HepG2 (cell line): ENCODE results near the gene CLEC18A. TPM values are rescaled to one million over a fixed set of nuclear protein-coding genes. Genes with fewer than 3 reads are reported as not detected.

Experiments
- ATAC-seq: fragments of 200-7000 bp; cut with Tn5 transposase; 3 replicates; pipeline ENCODE4 v1.9.1; 2020; ENCODE audit warnings: mild to moderate bottlenecking, moderate library complexity
- BruUV-seq: library from RNA; stranded (reverse); fragments of 400-500 nt; replicated peaks from 2 replicates; lab custom pipeline; 2021; lab: Mats Ljungman, UMichigan
- CTCF ChIA-PET: fragments of 300-600 bp; formaldehyde crosslinking; extraction: SDS; loops from one replicate; lab custom pipeline; 2021; ENCODE audit warnings: low total read pairs, inconsistent platforms, low intra/inter-chr PET ratio; lab: Yijun Ruan, JAX
- POLR2A ChIA-PET: fragments of 350-600 bp; sonication (Branson Sonifier 250); formaldehyde crosslinking; loops from one replicate; lab custom pipeline; 2020; ENCODE audit warnings: antibody characterized with exemption, inconsistent platforms; lab: Yijun Ruan, JAX
- DNase-seq: peaks from one replicate; pipeline ENCODE4 v3.0.0-alpha.2; 2015; ENCODE audit warnings: low spot score
- FAIRE-seq: peaks from 3 replicates; lab custom pipeline; 2011; peaks lifted over from hg19 to GRCh38; lab: Jason Lieb, UNC
- H2AFZ ChIP-seq: one replicate; pipeline ENCODE4 v1.6.1; 2011; ENCODE audit warnings: low read length, inconsistent platforms
- H3K27ac ChIP-seq: fragments of 300-600 bp; 3 replicates; pipeline ENCODE4 v1.8.0; 2011; ENCODE audit warnings: mixed run types, mild to moderate bottlenecking, mixed read lengths, low read length, inconsistent platforms; ENCODE audit not compliant: insufficient read depth; ENCODE audit errors: extremely low read length
- H3K27me3 ChIP-seq, 2 experiments: fragments of 200-600 bp in 1 of 2; 2 replicates in 1 of 2; 3 replicates in 1 of 2; pipeline versions ENCODE4 v1.6.0 to v1.8.0; 2011; ENCODE audit warnings: low read length in 2 of 2, mild to moderate bottlenecking in 2 of 2, moderate library complexity in 2 of 2, inconsistent platforms in 1 of 2; ENCODE audit not compliant: insufficient read depth in 2 of 2, control insufficient read depth in 1 of 2
- H3K36me3 ChIP-seq, 2 experiments: fragments of 200-600 bp in 1 of 2; replicated peaks in 1 of 2; 2 replicates in 1 of 2; 3 replicates in 1 of 2; pipeline versions ENCODE4 v1.5.1 to v1.8.0; 2011; ENCODE audit warnings: low read length in 2 of 2, inconsistent platforms in 1 of 2; ENCODE audit not compliant: insufficient read depth in 2 of 2, control insufficient read depth in 1 of 2
- H3K4me1 ChIP-seq: 2 replicates; pipeline ENCODE4 v1.5.1; 2012; ENCODE audit warnings: low read length, inconsistent platforms; ENCODE audit not compliant: insufficient read depth
- H3K4me2 ChIP-seq: 2 replicates; pipeline ENCODE4 v1.6.0; 2011; ENCODE audit warnings: low read depth, low read length, inconsistent platforms
- H3K4me3 ChIP-seq, 3 experiments: fragments of 200-600 bp in 1 of 3; sonication (generic), shearing (Covaris generic) in 1 of 3; replicated peaks in 1 of 3; 2 replicates each; pipeline ENCODE4 v1.5.1; 2011 to 2016; ENCODE audit warnings: low read length in 3 of 3, inconsistent platforms in 2 of 3, low read depth in 2 of 3, mild to moderate bottlenecking in 2 of 3, control low read depth in 1 of 3, mixed read lengths in 1 of 3; ENCODE audit not compliant: insufficient read depth in 1 of 3
- H3K79me2 ChIP-seq: one replicate; pipeline ENCODE4 v1.6.1; 2011; ENCODE audit warnings: low read length, inconsistent platforms; ENCODE audit not compliant: insufficient read depth
- H3K9ac ChIP-seq: 2 replicates; pipeline ENCODE4 v1.6.0; 2011; ENCODE audit warnings: mild to moderate bottlenecking, low read depth, low read length, inconsistent platforms; ENCODE audit not compliant: insufficient read depth
- H3K9me3 ChIP-seq: 2 replicates; pipeline ENCODE4 v1.5.1; 2012; ENCODE audit warnings: mild to moderate bottlenecking, low read length
- H4K20me1 ChIP-seq: 2 replicates; pipeline ENCODE4 v1.6.0; 2011; ENCODE audit warnings: inconsistent platforms, mild to moderate bottlenecking, low read length, moderate library complexity; ENCODE audit not compliant: insufficient read depth
- ESRRA ChIP-seq: sonication (generic); formaldehyde crosslinking; IDR thresholded peaks from 2 replicates; pipeline ENCODE4 v1.5.1; 2020; ENCODE audit warnings: mild to moderate bottlenecking, low read depth, missing genetic modification reagents
- HNRNPK ChIP-seq: fragments of 200-400 bp; formaldehyde crosslinking; IDR thresholded peaks from 2 replicates; pipeline ENCODE4 v1.6.1; 2018; ENCODE audit warnings: low read length, low read depth, moderate library complexity, mild to moderate bottlenecking; ENCODE audit not compliant: poor library complexity, severe bottlenecking
- WGBS: methylation state at CpG from one replicate; pipeline ENCODE4 v1.1.6; 2017; ENCODE audit warnings: low lambda C conversion rate; 5-methylcytosine and 5-hydroxymethylcytosine counted together
- in situ Hi-C: cut with HindIII; loops from 2 replicates; pipeline ENCODE4 v1.10.0; 2017; ENCODE audit warnings: low pct_unique_long_range_greater_than_20kb; ENCODE audit not compliant: extremely low pct_ligation_motif_present
- intact Hi-C: fragments of 100-400 bp; cut with micrococcal nuclease; formaldehyde crosslinking; loops from one replicate; pipeline ENCODE4 v1.10.0; 2022; ENCODE audit not compliant: unreplicated experiment
- polyA plus RNA-seq, 8 experiments: library from polyadenylated mRNA; depleted of rRNA in 3 of 8; stranded (reverse) in 7 of 8; unstranded in 1 of 8; fragments of >200 nt; fragmentation: Illumina TruSeq in 4 of 8; extraction: Trizol in 4 of 8; gene quantifications; 2 replicates each; pipeline versions ENCODE4 v1.2.1 to v1.2.3, GENCODE V29; 2011 to 2016; ENCODE audit warnings: low read depth in 4 of 8, missing spikeins in 1 of 8, mixed read lengths in 1 of 8; ENCODE audit not compliant: insufficient read depth in 1 of 8
- total RNA-seq, 5 experiments: library from RNA; depleted of rRNA; stranded (reverse); fragments of >200 nt; fragmentation: Illumina TruSeq; extraction: Trizol; gene quantifications; 2 replicates each; pipeline ENCODE4 v1.2.3, GENCODE V29; 2016; ENCODE audit warnings: low read depth in 1 of 5
- TF ChIP-seq, protein P1 (sequence below): sonication (generic); formaldehyde crosslinking; IDR thresholded peaks from 2 replicates; pipeline ENCODE4 v1.4.0; 2020; ENCODE audit warnings: missing genetic modification reagents, borderline replicate concordance

CLEC18A gene
- total and polyA plus RNA-seq, 2 of the 13 experiments (the other 11 are each of a cell fraction or from before 2014, with no cell fraction given) = 0.22 to 0.42 TPM

DNA sequence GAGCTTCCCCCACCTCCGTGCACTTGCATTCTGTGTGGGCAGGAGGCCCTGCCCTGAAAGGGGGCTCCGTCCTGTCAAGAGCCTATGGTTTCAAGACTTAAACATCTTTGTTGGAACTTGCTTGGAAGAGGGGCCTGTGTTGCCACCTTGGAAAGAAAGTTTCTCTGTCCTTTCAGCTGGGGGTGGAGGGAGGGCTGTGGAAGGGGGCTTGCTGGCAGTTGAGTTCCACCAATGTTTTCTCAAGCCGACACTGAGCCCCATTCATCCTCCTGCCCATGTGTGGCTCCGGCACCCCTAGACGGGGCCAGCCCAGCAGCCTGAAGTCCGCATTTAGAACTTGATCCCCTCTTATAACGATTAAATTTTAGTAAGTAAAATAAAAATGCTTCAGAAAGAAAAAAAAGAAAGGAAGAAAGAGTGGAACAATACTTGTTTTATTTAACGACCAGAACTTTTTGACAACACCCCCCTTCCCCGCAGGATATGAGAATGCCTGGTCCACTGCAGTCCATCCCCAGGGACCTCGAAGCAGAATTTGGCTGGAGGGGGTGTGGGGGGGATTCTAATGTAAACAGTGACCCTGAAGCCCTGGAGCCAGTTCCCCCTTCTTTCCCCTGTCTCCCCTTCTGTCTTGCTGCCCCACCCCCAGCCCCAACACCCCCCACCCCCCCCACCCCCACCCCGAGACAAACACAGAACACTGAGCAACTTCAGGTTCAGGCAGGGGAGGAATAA lies 26.9 kb upstream of the CLEC18A start:
- ATAC-seq = no peak
- no peak for DNase-seq
- Histone ChIP-seq H4K20me1 (no peaks in the 10 kb centered on the region), H3K9me3 (no peaks in the 10 kb centered on the region), H2AFZ (no peak overlapping the region), H3K4me2 (no peak overlapping the region), H3K27ac (no peak overlapping the region), H3K9ac (no peak overlapping the region), H3K36me3 (no peaks in the 10 kb centered on the region), H3K79me2 (no peaks in the 10 kb centered on the region), H3K27me3 (no peaks in the 10 kb centered on the region), H3K4me1 (peaks cover 40% of the 10 kb centered on the region), H3K4me3 (no peak overlapping the region)
- intact Hi-C loops = no loop called here
- TF ChIP-seq ESRRA (CRISPR knock-in tag) (no peak), HNRNPK (peak; percentile 36)
- TF ChIP-seq, protein P1, sequence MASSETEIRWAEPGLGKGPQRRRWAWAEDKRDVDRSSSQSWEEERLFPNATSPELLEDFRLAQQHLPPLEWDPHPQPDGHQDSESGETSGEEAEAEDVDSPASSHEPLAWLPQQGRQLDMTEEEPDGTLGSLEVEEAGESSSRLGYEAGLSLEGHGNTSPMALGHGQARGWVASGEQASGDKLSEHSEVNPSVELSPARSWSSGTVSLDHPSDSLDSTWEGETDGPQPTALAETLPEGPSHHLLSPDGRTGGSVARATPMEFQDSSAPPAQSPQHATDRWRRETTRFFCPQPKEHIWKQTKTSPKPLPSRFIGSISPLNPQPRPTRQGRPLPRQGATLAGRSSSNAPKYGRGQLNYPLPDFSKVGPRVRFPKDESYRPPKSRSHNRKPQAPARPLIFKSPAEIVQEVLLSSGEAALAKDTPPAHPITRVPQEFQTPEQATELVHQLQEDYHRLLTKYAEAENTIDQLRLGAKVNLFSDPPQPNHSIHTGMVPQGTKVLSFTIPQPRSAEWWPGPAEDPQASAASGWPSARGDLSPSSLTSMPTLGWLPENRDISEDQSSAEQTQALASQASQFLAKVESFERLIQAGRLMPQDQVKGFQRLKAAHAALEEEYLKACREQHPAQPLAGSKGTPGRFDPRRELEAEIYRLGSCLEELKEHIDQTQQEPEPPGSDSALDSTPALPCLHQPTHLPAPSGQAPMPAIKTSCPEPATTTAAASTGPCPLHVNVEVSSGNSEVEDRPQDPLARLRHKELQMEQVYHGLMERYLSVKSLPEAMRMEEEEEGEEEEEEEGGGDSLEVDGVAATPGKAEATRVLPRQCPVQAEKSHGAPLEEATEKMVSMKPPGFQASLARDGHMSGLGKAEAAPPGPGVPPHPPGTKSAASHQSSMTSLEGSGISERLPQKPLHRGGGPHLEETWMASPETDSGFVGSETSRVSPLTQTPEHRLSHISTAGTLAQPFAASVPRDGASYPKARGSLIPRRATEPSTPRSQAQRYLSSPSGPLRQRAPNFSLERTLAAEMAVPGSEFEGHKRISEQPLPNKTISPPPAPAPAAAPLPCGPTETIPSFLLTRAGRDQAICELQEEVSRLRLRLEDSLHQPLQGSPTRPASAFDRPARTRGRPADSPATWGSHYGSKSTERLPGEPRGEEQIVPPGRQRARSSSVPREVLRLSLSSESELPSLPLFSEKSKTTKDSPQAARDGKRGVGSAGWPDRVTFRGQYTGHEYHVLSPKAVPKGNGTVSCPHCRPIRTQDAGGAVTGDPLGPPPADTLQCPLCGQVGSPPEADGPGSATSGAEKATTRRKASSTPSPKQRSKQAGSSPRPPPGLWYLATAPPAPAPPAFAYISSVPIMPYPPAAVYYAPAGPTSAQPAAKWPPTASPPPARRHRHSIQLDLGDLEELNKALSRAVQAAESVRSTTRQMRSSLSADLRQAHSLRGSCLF (CRISPR knock-in tag) = no peak
- no peak for FAIRE-seq
- POLR2A ChIA-PET = no interaction called here
- 92% methylated on average over 11 of the region's 11 CpGs for WGBS
- CTCF ChIA-PET = no interaction called here
- no TSS peak for BruUV-seq
- in situ Hi-C loops = no loop called here
